Mesenchymal stem cell (in vitro differentiated cells and primary cell): ENCODE measurements around the gene SKIDA1.
A peak's percentile ranks its signal among the peaks of the same experiment; 100 is the strongest.

ENCODE experiments used
- DNase-seq: peaks from one replicate; pipeline ENCODE4 v3.0.0-alpha.2; 2013
- H2AFZ ChIP-seq: one replicate; pipeline ENCODE4 v1.6.1; 2013; ENCODE audit warnings: low read depth, mild to moderate bottlenecking, control low read depth, inconsistent platforms, low read length, moderate library complexity
- H2AK5ac ChIP-seq: 2 replicates; pipeline ENCODE4 v1.6.1; 2013; ENCODE audit warnings: low read length, moderate library complexity, mild to moderate bottlenecking, inconsistent platforms; ENCODE audit not compliant: severe bottlenecking
- H2BK120ac ChIP-seq: one replicate; pipeline ENCODE4 v1.6.1; 2013; ENCODE audit warnings: low read depth, mild to moderate bottlenecking, inconsistent platforms, low read length, moderate library complexity
- H2BK12ac ChIP-seq, 2 experiments: one replicate each; pipeline ENCODE4 v1.6.1; 2013; ENCODE audit warnings: inconsistent platforms in 2 of 2, low read length in 2 of 2, mild to moderate bottlenecking in 2 of 2, moderate library complexity in 2 of 2, control low read depth in 1 of 2
- H2BK15ac ChIP-seq: one replicate; pipeline ENCODE4 v1.6.1; 2013; ENCODE audit warnings: mild to moderate bottlenecking, low read depth, inconsistent platforms; ENCODE audit not compliant: poor library complexity, severe bottlenecking
- H2BK5ac ChIP-seq: 2 replicates; pipeline ENCODE4 v1.6.1; 2013; ENCODE audit warnings: low read depth, mild to moderate bottlenecking, low read length, control low read depth, inconsistent platforms; ENCODE audit not compliant: poor library complexity, severe bottlenecking
- H3K14ac ChIP-seq, 2 experiments: one replicate each; pipeline ENCODE4 v1.6.1; 2013; ENCODE audit warnings: inconsistent platforms in 2 of 2, low read length in 2 of 2, control low read depth in 1 of 2, mild to moderate bottlenecking in 1 of 2, moderate library complexity in 1 of 2
- H3K18ac ChIP-seq, 2 experiments: one replicate each; pipeline ENCODE4 v1.6.1; 2013; ENCODE audit warnings: inconsistent platforms in 2 of 2, low read length in 2 of 2, control low read depth in 1 of 2, low read depth in 1 of 2, mild to moderate bottlenecking in 1 of 2
- H3K23ac ChIP-seq, 2 experiments: one replicate each; pipeline ENCODE4 v1.6.1; 2013; ENCODE audit warnings: inconsistent platforms in 2 of 2, low read length in 2 of 2, mild to moderate bottlenecking in 2 of 2, moderate library complexity in 2 of 2, control low read depth in 1 of 2
- H3K27ac ChIP-seq: 2 replicates; pipeline ENCODE4 v1.5.1; 2013; ENCODE audit warnings: mild to moderate bottlenecking, moderate library complexity, low read length, control low read depth, inconsistent platforms; ENCODE audit not compliant: poor library complexity, severe bottlenecking
- H3K27me3 ChIP-seq, 2 experiments: 2 replicates each; pipeline versions ENCODE4 v1.6.1 to v1.7.0; 2013; ENCODE audit warnings: low read length in 2 of 2, mild to moderate bottlenecking in 2 of 2, moderate library complexity in 2 of 2, control low read depth in 1 of 2, inconsistent platforms in 1 of 2; ENCODE audit not compliant: control insufficient read depth in 1 of 2, insufficient read depth in 1 of 2
- H3K36me3 ChIP-seq, 2 experiments: 2 replicates each; pipeline versions ENCODE4 v1.6.1 to v1.7.0; 2013; ENCODE audit warnings: low read length in 2 of 2, control low read depth in 1 of 2, inconsistent platforms in 1 of 2, low read depth in 1 of 2, mild to moderate bottlenecking in 1 of 2; ENCODE audit not compliant: insufficient read depth in 2 of 2, control insufficient read depth in 1 of 2
- H3K4ac ChIP-seq, 2 experiments: one replicate each; pipeline ENCODE4 v1.6.1; 2013; ENCODE audit warnings: inconsistent platforms in 2 of 2, low read length in 2 of 2, mild to moderate bottlenecking in 2 of 2, moderate library complexity in 2 of 2, control low read depth in 1 of 2, low read depth in 1 of 2
- H3K4me1 ChIP-seq: 2 replicates; pipeline ENCODE4 v1.6.1; 2013; ENCODE audit warnings: low read depth, low read length, control low read depth; ENCODE audit not compliant: control insufficient read depth, insufficient read depth
- H3K4me2 ChIP-seq: 2 replicates; pipeline ENCODE4 v1.6.1; 2013; ENCODE audit warnings: low read length, mild to moderate bottlenecking, inconsistent platforms; ENCODE audit not compliant: poor library complexity, severe bottlenecking
- H3K4me3 ChIP-seq, 2 experiments: 2 replicates each; pipeline versions ENCODE4 v1.5.1 to v1.7.0; 2013; ENCODE audit warnings: low read length in 2 of 2, mild to moderate bottlenecking in 2 of 2, control low read depth in 1 of 2, low read depth in 1 of 2; ENCODE audit not compliant: insufficient read depth in 1 of 2
- H3K79me1 ChIP-seq: replicated peaks from 2 replicates; pipeline ENCODE4 v1.6.1; 2013; ENCODE audit warnings: mild to moderate bottlenecking, control low read depth, low read length, inconsistent platforms; ENCODE audit not compliant: poor library complexity, severe bottlenecking
- H3K9ac ChIP-seq: 2 replicates; pipeline ENCODE4 v1.7.0; 2013; ENCODE audit warnings: mild to moderate bottlenecking, low read length, moderate library complexity
- H3K9me3 ChIP-seq: 2 replicates; pipeline ENCODE4 v1.7.0; 2013; ENCODE audit warnings: mild to moderate bottlenecking, low read length; ENCODE audit not compliant: control insufficient read depth
- H4K8ac ChIP-seq: one replicate; pipeline ENCODE4 v1.6.1; 2013; ENCODE audit warnings: inconsistent platforms, mild to moderate bottlenecking, low read length, moderate library complexity
- H4K91ac ChIP-seq: one replicate; pipeline ENCODE4 v1.6.1; 2013; ENCODE audit warnings: mild to moderate bottlenecking, low read length, inconsistent platforms
- WGBS: methylation state at CpG from one replicate; pipeline ENCODE4 v1.1.7; 2013; ENCODE audit warnings: mixed read lengths; 5-methylcytosine and 5-hydroxymethylcytosine counted together

The SKIDA1 gene

DNA sequence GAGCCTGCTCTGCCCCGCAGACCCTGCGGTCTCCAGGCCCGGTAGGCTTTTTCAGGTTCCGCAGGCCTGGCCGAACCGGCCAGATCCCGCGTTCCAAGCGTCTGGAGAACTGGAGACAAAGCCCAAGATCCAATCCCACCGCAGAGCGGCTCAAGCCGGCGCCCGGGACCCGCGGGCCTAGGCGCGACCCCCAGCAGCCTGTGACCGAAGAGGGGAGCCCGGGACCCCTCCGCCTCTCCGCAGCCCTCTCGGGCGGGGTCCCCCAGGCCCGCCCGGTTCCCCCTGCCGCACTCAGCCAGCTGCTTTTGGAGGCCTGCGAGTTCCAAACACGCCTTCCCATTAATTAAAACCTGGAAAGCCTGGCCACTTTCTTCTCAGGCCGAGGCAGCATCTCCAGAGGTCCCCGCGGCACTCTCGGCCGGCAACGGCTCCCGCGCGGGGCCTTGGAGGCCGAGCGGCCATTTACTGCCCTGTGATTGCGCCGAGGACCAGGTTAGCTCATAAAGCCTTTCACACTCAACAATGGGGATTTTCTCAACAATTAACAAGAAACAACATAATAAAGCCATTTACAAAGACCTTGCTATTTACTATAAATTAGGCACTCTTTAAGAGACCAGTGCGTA, 16.7 kb downstream of the SKIDA1 start:
- Histone ChIP-seq H3K4me1 (peaks cover 23% of the 10 kb centered on the region), H3K79me1 (no peaks in the 10 kb centered on the region), H3K27me3 (no peaks in the 10 kb centered on the region), H3K36me3 (no peaks in the 10 kb centered on the region), H3K14ac (no peak overlapping the region), H3K23ac (no peak overlapping the region), H3K9ac (peak overlapping the region; percentile 22), H4K91ac (peak overlapping the region; percentile 97), H2BK5ac (peak overlapping the region; percentile 36), H2BK15ac (peak overlapping the region; percentile 98), H3K9me3 (no peaks in the 10 kb centered on the region), H2BK120ac (peak overlapping the region; percentile 100), H3K27ac (peak overlapping the region; percentile 28), H4K8ac (peak overlapping the region; percentile 99), H3K4me2 (peak overlapping the region; percentile 14), H2AFZ (peak overlapping the region; percentile 65), H2BK12ac (peak overlapping the region; percentile 23 to 56), H3K18ac (peak overlapping the region; percentile 89 to 100), H3K4me3 (no peak overlapping the region), H2AK5ac (no peak overlapping the region), H3K4ac (peak overlapping the region; percentile 97)
- no peak for DNase-seq
- 7% methylated on average over 43 of the region's 43 CpGs for WGBS

DNA sequence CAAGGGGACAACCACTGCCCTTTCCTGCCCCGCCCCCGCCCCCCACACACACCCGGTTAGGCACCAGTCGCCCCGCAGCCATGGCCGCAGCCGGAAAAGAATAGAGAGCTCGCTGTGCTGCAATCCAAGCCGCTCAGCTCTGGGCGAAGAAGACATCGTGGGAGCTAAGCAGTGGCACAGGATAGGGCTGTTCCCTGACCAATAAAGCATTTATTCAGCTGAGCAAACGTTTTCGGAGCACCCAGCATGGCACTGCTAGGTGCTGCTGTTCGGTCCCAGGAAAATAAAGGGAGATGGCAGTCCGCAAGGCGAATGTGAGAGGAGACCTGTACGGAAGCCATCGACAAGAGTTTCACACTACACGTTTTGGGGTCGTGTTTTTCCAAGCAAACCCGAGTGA, 18.3 kb downstream of the SKIDA1 start:
- Histone ChIP-seq H2BK12ac (peak overlapping the region; percentile 37 to 44), H3K4ac (peak overlapping the region; percentile 42 to 84), H4K8ac (peak overlapping the region; percentile 83), H3K4me1 (peaks cover 23% of the 10 kb centered on the region), H3K14ac (no peak overlapping the region), H2AFZ (peak overlapping the region; percentile 59), H3K27me3 (no peaks in the 10 kb centered on the region), H2BK15ac (peak overlapping the region; percentile 44), H2AK5ac (no peak overlapping the region), H3K23ac (no peak overlapping the region), H3K36me3 (no peaks in the 10 kb centered on the region), H3K27ac (no peak overlapping the region), H4K91ac (peak overlapping the region; percentile 70), H2BK120ac (peak overlapping the region; percentile 85), H3K79me1 (no peaks in the 10 kb centered on the region), H3K9me3 (no peaks in the 10 kb centered on the region), H3K4me2 (no peak overlapping the region), H2BK5ac (no peak overlapping the region), H3K18ac (peak overlapping the region; percentile 63 to 86), H3K9ac (no peak overlapping the region), H3K4me3 (no peak overlapping the region)
- DNase-seq = peak; percentile 57
- WGBS = 16% methylated on average over 21 of the region's 21 CpGs

DNA sequence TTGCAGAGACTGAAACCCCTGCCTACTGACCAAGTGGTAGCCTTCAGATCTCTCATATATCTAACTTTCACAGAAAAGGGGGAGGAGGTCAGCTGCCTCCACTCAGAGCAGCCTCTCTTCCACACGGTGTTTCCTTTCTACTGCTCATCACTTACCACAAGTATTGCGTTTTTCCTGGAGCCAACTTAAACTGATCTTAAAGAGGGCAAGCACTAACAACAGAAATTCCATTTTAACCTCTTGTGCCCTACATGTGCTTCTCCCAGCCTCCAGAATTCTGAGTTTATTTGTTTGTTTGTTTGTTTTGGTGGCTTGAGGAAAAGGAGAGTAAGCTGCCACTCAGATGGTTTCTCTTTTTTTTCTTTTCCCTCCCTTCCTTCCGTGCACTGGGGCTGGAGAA, 19.1 kb downstream of the SKIDA1 start:
- Histone ChIP-seq H3K79me1 (no peaks in the 10 kb centered on the region), H3K9ac (no peak overlapping the region), H2BK12ac (peak overlapping the region; percentile 25 to 87), H4K8ac (peak overlapping the region; percentile 64), H3K36me3 (no peaks in the 10 kb centered on the region), H3K4me1 (peaks cover 23% of the 10 kb centered on the region), H2BK120ac (peak overlapping the region; percentile 85), H2AFZ (no peak overlapping the region), H3K9me3 (no peaks in the 10 kb centered on the region), H3K27me3 (no peaks in the 10 kb centered on the region), H3K4ac (no peak overlapping the region), H2BK5ac (no peak overlapping the region), H3K14ac (no peak overlapping the region), H3K27ac (no peak overlapping the region), H3K4me2 (no peak overlapping the region), H4K91ac (no peak overlapping the region), H3K23ac (no peak overlapping the region), H2BK15ac (no peak overlapping the region), H3K18ac (peak overlapping the region; percentile 5 to 75), H3K4me3 (no peak overlapping the region), H2AK5ac (no peak overlapping the region)
- WGBS = 0% methylated on average over 2 of the region's 3 CpGs
- peak; percentile 61 for DNase-seq

DNA sequence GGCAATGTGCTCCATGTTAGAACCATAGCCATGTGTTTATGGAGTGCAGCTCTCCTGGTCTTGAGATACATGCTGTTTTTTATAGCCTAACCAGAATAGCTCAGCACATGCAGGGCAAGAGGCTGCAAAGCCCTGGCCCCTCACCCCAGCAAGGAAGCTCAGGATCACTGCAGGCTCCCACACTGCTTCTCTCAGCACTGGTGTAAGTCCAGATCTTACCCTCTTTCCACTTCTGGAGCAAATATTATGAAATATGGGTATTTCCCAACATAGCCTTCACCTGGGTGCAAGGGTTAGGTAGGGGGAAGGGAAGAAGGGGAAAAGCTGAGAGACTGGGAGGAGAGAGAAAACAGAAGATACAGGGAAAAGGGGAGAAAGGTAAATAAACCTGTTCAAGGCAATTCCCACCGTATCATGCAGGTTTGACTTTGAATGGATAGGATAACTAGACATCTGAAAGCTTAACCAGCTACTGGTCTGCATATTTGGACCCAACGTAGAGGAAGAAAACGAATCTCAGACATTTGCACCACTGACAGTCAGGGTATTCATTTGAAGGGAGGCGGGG, 19.7 kb downstream of the SKIDA1 start:
- no peak overlapping the region for H4K91ac ChIP-seq
- 60% methylated on average over 3 of the region's 4 CpGs for WGBS
- H2AFZ ChIP-seq = no peak overlapping the region
- H3K18ac ChIP-seq = no peak overlapping the region
- no peak overlapping the region for H2AK5ac ChIP-seq
- H3K36me3 ChIP-seq = no peaks in the 10 kb centered on the region
- H3K27me3 ChIP-seq = no peaks in the 10 kb centered on the region
- H3K9me3 ChIP-seq = no peaks in the 10 kb centered on the region
- H3K79me1 ChIP-seq = no peaks in the 10 kb centered on the region
- no peak overlapping the region for H3K14ac ChIP-seq
- no peak overlapping the region for H3K9ac ChIP-seq
- no peak overlapping the region for H3K27ac ChIP-seq
- peaks cover 23% of the 10 kb centered on the region for H3K4me1 ChIP-seq
- no peak overlapping the region for H3K4me2 ChIP-seq
- H2BK12ac ChIP-seq = peak overlapping the region; percentile 25 to 50
- H4K8ac ChIP-seq = no peak overlapping the region
- DNase-seq = peak; percentile 28
- no peak overlapping the region for H2BK120ac ChIP-seq
- no peak overlapping the region for H3K4me3 ChIP-seq
- H3K23ac ChIP-seq = no peak overlapping the region
- no peak overlapping the region for H2BK5ac ChIP-seq
- peak overlapping the region in 1 of 2 experiments; percentile 20 for H3K4ac ChIP-seq
- no peak overlapping the region for H2BK15ac ChIP-seq
